DOHH2 (cell line): ENCODE results near the gene DDX59.

Experiments used
- H3F3A ChIP-seq: fragments of 200-600 bp; sonication (generic), shearing (Covaris generic); 2 replicates; pipeline ENCODE4 v1.6.0; 2016; ENCODE audit warnings: antibody characterized with exemption, mild to moderate bottlenecking; ENCODE audit not compliant: control insufficient read depth, insufficient read depth
- H3K27ac ChIP-seq: fragments of 200-600 bp; sonication (generic); 2 replicates; pipeline ENCODE4 v1.5.1; 2014; ENCODE audit warnings: low read depth, mild to moderate bottlenecking, low read length, moderate library complexity
- H3K27me3 ChIP-seq: fragments of 200-600 bp; sonication (generic); 2 replicates; pipeline ENCODE4 v1.6.1; 2014; ENCODE audit warnings: mild to moderate bottlenecking, low read length, mixed read lengths; ENCODE audit not compliant: control insufficient read depth
- H3K36me3 ChIP-seq: fragments of 200-600 bp; sonication (generic); 2 replicates; pipeline ENCODE4 v1.6.1; 2014; ENCODE audit warnings: mild to moderate bottlenecking, low read length, moderate library complexity, mixed read lengths; ENCODE audit not compliant: control insufficient read depth
- H3K4me1 ChIP-seq: fragments of 200-600 bp; sonication (generic); 2 replicates; pipeline ENCODE4 v1.6.1; 2014; ENCODE audit warnings: mild to moderate bottlenecking, low read length, mixed read lengths; ENCODE audit not compliant: control insufficient read depth
- H3K4me2 ChIP-seq: fragments of 200-600 bp; sonication (generic); 2 replicates; pipeline ENCODE4 v1.6.0; 2014; ENCODE audit warnings: mild to moderate bottlenecking, low read length, moderate library complexity
- H3K4me3 ChIP-seq: fragments of 200-600 bp; sonication (generic); 2 replicates; pipeline ENCODE4 v1.5.1; 2014; ENCODE audit warnings: mild to moderate bottlenecking, low read length, mixed read lengths
- H3K79me2 ChIP-seq: fragments of 200-600 bp; sonication (generic); 2 replicates; pipeline ENCODE4 v1.6.1; 2014; ENCODE audit warnings: mild to moderate bottlenecking, low read length, mixed read lengths; ENCODE audit not compliant: control insufficient read depth
- H3K9me2 ChIP-seq: fragments of 200-600 bp; sonication (generic); replicated peaks from 2 replicates; pipeline ENCODE4 v1.6.1; 2014; ENCODE audit warnings: mild to moderate bottlenecking, low read length, mixed read lengths; ENCODE audit not compliant: control insufficient read depth
- H3K9me3 ChIP-seq: fragments of 200-600 bp; sonication (generic); 2 replicates; pipeline ENCODE4 v1.6.1; 2014; ENCODE audit warnings: antibody characterized with exemption, low read length, mixed read lengths; ENCODE audit not compliant: control insufficient read depth, insufficient read depth
- H4K20me1 ChIP-seq: fragments of 200-600 bp; sonication (generic); 2 replicates; pipeline ENCODE4 v1.6.0; 2014; ENCODE audit warnings: low read depth, mild to moderate bottlenecking, antibody characterized with exemption, low read length, moderate library complexity; ENCODE audit not compliant: control insufficient read depth, insufficient read depth
- CTCF ChIP-seq: fragments of 200-600 bp; sonication (generic); IDR thresholded peaks from one replicate; pipeline ENCODE4 v1.5.1; 2014; ENCODE audit warnings: antibody characterized with exemption, mild to moderate bottlenecking, low read depth, low read length; ENCODE audit not compliant: poor library complexity, severe bottlenecking
- EZH2phosphoT487 ChIP-seq: fragments of 200-600 bp; sonication (generic); IDR thresholded peaks from 2 replicates; pipeline ENCODE4 v1.6.1; 2017; ENCODE audit warnings: borderline replicate concordance, mild to moderate bottlenecking, antibody characterized with exemption, low read length, moderate library complexity, mixed read lengths

DDX59 gene

DNA sequence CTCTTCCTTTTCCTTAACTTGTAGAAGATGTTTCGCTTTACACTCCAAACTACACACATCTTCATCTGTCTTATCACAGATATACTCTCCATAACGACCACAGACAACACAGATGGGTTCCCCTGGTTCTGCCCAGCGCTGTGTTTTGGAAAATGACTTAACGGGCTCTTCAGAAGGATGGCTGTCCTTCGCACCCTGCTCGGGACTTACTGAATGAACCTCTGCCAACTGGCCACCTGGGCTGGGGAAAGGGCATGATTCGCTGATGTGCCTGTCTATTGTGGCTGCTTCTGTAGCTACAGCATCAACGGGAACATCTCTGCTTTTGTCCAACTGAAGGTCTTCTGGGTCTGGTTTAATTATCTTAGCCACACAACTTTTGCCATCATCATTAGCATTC lies 3.4 kb downstream of the DDX59 start:
- no peaks in the 10 kb centered on the region for H3K9me3 ChIP-seq
- peaks cover 16% of the 10 kb centered on the region for H3K4me1 ChIP-seq
- no peaks in the 10 kb centered on the region for H3F3A ChIP-seq
- no peaks in the 10 kb centered on the region for H3K27me3 ChIP-seq
- H3K9me2 ChIP-seq: no peaks in the 10 kb centered on the region
- H4K20me1 ChIP-seq: no peaks in the 10 kb centered on the region
- peaks cover 29% of the 10 kb centered on the region for H3K36me3 ChIP-seq
- H3K4me2 ChIP-seq: no peak overlapping the region
- H3K79me2 ChIP-seq: peaks cover 22% of the 10 kb centered on the region
- no peak overlapping the region for H3K27ac ChIP-seq
- TF ChIP-seq EZH2phosphoT487 (no peak), CTCF (no peak)
- no peak overlapping the region for H3K4me3 ChIP-seq

- no peaks in the 10 kb centered on the region for H4K20me1 ChIP-seq
- no peak overlapping the region for H3K27ac ChIP-seq
- no peak overlapping the region for H3K4me3 ChIP-seq
- no peaks in the 10 kb centered on the region for H3F3A ChIP-seq
- H3K36me3 ChIP-seq: peaks cover 30% of the 10 kb centered on the region
- peaks cover 17% of the 10 kb centered on the region for H3K79me2 ChIP-seq
- no peaks in the 10 kb centered on the region for H3K9me2 ChIP-seq
- H3K4me1 ChIP-seq: peaks cover 12% of the 10 kb centered on the region
- no peaks in the 10 kb centered on the region for H3K9me3 ChIP-seq
- no peaks in the 10 kb centered on the region for H3K27me3 ChIP-seq
- TF ChIP-seq CTCF (no peak), EZH2phosphoT487 (no peak)
- no peak overlapping the region for H3K4me2 ChIP-seq
Observed at GRCh38 chr1:200665861-200666260, 3.8 kb downstream of the DDX59 start.

DNA sequence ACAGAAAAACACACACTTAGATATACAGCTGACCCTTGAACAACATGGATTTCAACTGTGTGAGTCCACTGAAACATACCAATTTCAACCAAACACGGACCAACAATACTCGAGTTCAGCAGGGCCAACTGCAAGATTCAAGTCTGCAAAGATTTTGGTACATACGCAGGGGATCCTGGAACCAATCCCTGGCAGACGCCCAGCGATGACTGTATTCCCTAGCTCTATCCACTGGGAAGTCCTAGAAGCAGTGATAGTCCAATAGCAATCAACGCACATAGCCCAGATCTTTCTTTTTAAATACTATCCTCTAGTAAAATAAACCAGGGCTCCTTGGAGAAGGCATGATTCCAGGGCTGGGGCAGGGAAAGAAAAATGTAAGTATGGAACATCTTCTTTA lies 9.0 kb downstream of the DDX59 start:
- Histone ChIP-seq H3K36me3 (peaks cover 35% of the 10 kb centered on the region), H3K4me2 (no peak overlapping the region), H3K9me3 (no peaks in the 10 kb centered on the region), H3K9me2 (no peaks in the 10 kb centered on the region), H3K79me2 (no peaks in the 10 kb centered on the region), H3K4me1 (no peaks in the 10 kb centered on the region), H3K27me3 (no peaks in the 10 kb centered on the region), H3K27ac (no peak overlapping the region), H3K4me3 (no peak overlapping the region), H4K20me1 (no peaks in the 10 kb centered on the region), H3F3A (no peaks in the 10 kb centered on the region)
- TF ChIP-seq EZH2phosphoT487: no peak
- no peak for TF ChIP-seq CTCF

DNA sequence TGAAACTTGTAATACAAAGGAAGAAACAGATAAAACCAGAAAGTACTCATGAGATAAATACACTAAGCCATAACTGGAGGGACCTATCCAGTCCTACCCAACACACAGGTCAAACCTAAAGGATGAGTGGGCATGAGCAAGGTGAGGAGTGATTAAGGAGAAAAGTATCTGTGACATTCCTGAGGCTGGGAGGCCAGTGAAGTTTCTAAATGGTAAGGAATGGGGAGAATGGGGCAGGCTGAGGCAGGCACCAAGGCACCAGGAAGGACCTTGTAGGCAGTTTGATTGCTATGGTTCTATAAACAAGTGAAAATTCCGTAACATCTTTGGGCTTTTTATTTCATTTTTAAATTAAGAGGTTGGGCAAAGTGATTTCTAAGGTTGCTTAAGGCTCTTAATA lies 10.4 kb downstream of the DDX59 start:
- no peak overlapping the region for H3K27ac ChIP-seq
- H3F3A ChIP-seq: no peaks in the 10 kb centered on the region
- H4K20me1 ChIP-seq: no peaks in the 10 kb centered on the region
- H3K79me2 ChIP-seq: no peaks in the 10 kb centered on the region
- H3K4me3 ChIP-seq: no peak overlapping the region
- no peaks in the 10 kb centered on the region for H3K9me3 ChIP-seq
- TF ChIP-seq EZH2phosphoT487: no peak
- TF ChIP-seq CTCF: no peak
- no peak overlapping the region for H3K4me2 ChIP-seq
- peaks cover 30% of the 10 kb centered on the region for H3K36me3 ChIP-seq
- H3K9me2 ChIP-seq: no peaks in the 10 kb centered on the region
- H3K27me3 ChIP-seq: no peaks in the 10 kb centered on the region
- H3K4me1 ChIP-seq: no peaks in the 10 kb centered on the region
